Germinal center (tissue), 1 donor: ENCODE data around the gene SPATA2L.

Experiments used
- DNase-seq: peaks from one replicate; pipeline ENCODE4 v3.0.0; 2012; ENCODE audit warnings: mixed read lengths, low spot score

Gene SPATA2L

DNA sequence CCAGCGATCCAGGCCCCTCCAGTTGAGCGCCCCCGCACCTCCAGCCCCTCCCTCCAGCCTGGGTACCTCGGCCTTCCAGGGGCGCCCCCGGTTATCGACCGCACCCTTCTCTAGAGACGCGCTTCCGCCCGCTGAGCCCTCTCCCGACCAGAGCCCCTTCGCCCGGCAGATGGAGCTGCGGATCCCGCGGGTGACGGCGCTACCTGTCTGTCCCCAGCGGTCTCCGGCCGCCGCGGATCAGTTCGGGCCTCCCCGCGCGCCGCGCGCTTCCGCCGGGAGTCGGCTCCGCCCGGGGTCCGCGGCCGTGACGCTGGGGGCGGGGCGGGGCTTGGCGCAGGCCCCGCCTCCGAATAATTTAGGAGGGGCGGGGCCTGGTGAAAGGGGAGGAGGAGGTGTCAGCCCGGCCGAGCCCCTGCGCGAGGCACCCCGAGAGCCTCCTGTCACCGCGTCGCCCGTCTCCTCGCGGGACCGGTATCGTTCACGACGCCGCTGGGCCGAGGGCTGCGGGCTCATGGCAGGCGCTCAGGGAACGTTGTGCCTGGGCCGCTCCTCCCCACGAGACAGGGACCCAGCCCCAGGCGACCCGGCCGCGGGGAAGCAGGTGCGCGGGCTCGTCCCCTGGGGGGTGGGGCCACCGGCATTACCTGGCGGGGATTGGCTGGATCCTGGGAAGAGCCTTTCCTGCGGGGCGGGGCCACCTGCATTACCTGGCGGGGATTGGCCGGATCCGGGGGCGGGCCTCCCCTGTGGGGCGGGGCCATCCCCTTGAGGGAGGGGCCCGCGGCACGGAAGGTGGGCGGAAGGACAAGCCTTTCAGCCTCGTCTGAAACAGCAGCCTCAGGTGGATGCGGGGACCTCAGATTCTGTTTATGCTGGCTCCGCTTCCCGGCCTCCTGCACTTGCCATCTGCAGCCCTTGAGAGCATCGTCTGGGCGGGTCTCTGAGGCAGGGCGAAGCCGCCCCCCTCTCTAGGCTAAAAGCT lies at the start of gene SPATA2L:
Gene SPATA2L (minus strand): TSS at position 281 of the 982 bp plus-strand sequence. CDS start 473 bp downstream, outside the sequence.
- DNase-seq = peak; percentile 98

GRCh38 chr16:89749637-89750036 lies 48.1 kb upstream of the SPATA2L start:
- DNase-seq = no peak

DNA sequence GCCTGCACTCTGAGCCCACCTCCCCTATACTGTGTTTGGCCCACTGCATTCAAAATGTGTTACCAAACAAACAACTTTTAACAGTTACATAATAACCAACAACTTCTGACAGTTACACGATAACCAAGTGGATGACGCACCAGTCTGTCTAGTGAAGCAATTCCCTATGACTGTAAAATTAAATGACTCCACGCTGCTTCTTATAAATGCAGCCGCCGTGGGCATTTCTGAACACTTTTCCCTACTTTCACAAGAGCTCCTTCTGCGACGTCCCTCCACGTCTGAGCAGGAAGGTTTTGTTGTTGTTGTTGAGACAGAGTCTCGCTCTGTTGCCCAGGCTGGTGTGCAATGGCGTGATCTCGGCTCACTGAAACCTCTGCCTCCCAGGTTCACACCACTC lies 47.4 kb upstream of the SPATA2L start:
- DNase-seq = no peak

DNA sequence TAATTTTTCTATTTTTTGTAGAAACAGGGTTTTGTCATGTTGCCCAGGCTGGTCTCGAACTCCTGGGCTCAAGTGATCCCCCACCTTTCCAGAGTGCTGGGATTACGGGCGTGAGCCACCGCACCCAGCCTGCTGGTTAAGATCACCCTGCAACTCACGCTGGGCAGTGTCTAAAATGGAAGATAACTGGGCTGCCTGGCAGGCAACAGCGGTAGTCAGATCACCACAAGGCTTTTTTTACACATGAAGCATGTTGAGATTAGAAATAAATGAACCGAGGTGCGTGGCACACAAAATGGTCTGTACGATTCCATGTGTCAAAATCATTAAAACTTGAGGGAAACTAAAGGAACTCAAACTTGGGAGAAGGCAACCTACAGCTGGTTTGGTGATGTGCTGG lies 46.6 kb upstream of the SPATA2L start:
- DNase-seq = no peak

DNA sequence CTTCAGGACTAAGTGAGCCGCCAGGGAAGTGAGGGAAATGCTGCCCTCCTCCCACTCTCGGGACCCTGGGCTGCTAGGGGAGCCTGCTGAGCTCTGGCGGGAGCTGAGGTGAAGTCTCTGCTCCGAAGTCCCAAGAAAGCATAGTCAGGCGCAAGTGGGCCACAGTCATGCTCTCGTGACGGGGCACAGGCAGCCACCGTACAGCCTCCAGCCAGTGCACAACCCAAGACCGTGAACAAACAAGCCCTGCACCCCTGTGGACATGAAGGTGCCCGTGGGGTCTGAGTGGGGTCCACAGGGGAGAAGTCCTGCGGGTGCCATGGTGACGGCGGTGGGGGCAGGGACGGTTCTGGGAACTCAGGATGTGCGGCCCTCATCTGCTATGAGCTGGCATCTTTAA lies 44.5 kb upstream of the SPATA2L start:
- no peak for DNase-seq

- DNase-seq = no peak
Measured at GRCh38 chr16:89744813-89745212, 43.3 kb upstream of the SPATA2L start.

DNA sequence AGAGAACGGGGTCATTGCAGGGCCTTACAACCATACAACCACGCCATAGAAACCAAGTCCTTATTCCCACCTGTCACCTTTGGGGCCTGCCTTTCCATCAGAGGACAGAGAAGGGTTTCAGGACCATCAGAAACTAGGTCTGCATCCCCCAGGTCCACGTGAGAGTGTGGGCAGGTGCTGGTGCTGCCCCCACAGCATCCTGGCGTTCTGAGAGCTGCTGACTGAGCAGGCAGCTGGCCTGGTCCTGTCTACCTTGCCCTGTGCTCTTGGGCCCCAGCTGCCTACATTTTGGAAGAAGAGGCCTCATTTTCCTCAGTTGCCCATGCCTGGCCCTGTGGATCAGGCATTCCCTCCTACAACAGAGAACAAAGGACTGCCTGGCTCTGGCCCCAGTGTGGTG lies 41.4 kb upstream of the SPATA2L start:
- DNase-seq = no peak

DNA sequence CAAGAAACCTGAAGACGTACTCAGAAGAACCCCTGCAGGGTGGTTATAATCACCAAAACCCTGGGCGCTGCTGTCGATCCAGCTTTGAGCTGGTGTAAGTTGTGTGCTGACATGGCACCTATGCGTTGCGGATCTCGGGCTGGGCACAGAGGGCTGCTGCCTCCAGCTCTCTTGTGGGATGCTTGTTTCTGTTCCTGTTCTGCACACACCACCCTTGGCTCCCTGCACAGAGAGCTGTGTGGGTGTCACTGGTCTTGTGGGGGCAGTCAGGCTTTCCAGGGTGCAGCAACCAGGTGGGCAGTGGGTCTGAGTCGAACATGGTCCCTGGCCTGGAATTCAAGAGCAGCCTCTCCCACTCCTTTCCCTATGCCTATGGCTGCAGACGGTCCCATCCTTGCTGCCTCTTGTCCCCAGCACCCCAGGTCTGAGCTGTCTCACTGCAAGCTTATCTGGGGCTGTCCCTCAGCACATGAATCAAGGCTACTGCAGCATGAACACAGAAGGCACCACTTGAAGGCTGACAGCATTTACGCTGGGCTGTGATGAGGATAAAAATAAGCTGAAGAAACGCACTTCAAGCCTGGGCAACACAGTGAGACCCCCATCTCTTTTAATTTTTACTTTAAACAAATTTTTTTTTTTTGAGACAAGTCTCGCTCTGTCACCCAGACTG lies 40.0 kb upstream of the SPATA2L start:
- DNase-seq = no peak

DNA sequence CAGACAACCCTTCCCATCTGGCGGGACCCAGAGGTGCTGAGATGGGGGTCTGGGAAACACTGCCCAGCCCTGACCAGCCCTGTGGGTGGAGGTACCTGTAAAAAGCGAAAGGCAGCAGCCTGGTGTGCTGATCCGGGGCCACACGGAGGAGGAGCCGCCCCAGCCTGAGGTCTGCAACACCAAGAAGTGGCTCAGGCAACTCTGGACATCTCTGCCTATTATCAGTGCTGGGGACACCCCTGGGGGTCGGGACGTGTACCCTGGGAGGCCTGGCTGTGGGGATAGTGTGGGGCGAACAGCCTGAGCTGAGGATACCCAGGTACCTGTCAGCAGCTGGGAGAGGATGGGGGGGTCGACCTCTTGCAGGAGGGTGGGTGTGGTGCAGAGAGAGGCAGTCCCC lies 37.9 kb upstream of the SPATA2L start:
- no peak for DNase-seq

- no peak for DNase-seq
Measured at GRCh38 chr16:89738538-89739317, 37.2 kb upstream of the SPATA2L start.

- DNase-seq = no peak
Measured at GRCh38 chr16:89738072-89738377, 36.5 kb upstream of the SPATA2L start.

GRCh38 chr16:89737341-89738071 lies 36.0 kb upstream of the SPATA2L start:
- DNase-seq = no peak

- DNase-seq = no peak
Measured at GRCh38 chr16:89736554-89736953, 35.0 kb upstream of the SPATA2L start.

DNA sequence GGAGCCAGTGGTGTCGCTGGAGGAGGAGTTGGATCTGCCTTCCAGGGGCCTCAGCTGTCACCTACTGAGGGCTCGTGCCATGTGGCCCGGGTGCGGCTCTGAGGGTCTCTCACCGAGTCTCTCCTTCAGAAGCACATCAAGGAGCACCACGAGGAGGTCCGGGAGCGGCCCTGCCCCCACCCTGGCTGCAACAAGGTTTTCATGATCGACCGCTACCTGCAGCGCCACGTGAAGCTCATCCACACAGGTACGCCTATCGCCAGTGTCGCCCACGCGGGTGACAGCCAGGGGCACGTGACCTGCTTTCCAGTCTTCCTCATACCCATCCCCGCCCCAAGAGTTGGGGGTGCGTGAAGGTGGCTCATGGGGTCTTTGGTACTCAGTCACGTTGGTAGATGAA lies 32.3 kb upstream of the SPATA2L start:
- no peak for DNase-seq

- no peak for DNase-seq
Measured at GRCh38 chr16:89733322-89733721, 31.8 kb upstream of the SPATA2L start.

GRCh38 chr16:89732918-89733242 lies 31.4 kb upstream of the SPATA2L start:
- DNase-seq = no peak

DNA sequence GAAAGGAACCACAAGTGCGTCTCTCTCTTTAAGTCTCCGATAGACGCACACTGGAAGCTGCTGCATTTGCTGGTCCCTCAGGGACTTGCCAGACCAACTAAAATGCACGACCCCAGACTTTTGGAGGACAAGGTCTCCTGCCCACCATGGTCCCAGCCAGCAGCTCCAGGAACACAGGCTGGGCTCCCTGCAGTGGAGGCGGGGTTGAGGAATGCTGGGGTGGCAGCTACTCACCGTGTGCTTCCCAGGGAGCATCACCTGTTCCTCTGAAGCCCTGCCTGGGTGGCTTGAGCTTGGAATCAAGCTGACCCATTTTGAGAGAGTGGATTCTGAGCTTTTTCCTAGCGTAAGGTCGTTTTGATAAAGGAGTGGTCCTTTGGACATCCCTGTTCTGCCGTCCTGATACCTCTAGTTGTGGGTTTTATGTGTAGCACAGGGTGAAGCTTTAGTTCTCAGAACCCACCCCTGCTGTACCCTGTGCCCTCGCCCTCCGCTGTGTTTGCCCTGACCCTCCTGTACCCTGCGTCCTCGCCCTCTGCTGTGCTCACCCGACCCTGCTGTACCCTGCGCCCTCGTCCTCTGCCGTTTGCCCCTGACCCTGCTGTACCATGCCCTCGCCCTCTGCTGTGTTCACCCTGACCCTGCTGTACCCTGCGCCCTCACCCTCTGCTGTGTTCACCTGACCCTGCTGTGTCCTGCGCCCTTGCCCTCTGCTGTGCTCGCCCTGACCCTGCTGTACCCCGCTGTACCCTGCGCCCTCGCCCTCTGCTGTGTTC lies 30.8 kb upstream of the SPATA2L start:
- DNase-seq = no peak

GRCh38 chr16:89730610-89731234 lies 29.2 kb upstream of the SPATA2L start:
- no peak for DNase-seq

GRCh38 chr16:89729863-89730593 lies 28.5 kb upstream of the SPATA2L start:
- no peak for DNase-seq

DNA sequence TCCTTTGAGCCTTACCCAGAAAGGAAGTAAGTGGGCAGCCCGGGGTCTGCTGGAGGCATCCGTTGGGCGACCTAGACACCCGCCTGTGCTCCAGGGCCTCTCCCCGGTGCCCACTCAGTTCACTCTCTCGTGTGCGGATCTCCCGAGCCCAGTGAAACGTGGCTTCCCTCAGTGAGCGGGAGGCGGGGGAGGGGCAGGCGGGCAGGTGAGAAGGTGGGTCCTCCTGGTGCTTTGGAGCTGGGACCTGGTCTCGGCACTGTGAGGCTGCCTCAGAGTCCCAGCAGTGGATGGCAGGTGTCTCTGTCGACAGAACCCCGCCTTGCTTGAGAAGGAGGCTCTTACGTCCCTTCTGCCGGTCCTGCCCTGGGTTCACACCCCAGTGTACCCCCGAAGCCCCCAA lies 27.8 kb upstream of the SPATA2L start:
- DNase-seq = no peak
